ENCODE data around the gene ZBTB38. TPM values are rescaled to one million over a fixed set of nuclear protein-coding genes. Genes with fewer than 3 reads are reported as not detected.

Gene ZBTB38
- total RNA-seq, 1 experiment from 2014 or later = 12.3 TPM

DNA sequence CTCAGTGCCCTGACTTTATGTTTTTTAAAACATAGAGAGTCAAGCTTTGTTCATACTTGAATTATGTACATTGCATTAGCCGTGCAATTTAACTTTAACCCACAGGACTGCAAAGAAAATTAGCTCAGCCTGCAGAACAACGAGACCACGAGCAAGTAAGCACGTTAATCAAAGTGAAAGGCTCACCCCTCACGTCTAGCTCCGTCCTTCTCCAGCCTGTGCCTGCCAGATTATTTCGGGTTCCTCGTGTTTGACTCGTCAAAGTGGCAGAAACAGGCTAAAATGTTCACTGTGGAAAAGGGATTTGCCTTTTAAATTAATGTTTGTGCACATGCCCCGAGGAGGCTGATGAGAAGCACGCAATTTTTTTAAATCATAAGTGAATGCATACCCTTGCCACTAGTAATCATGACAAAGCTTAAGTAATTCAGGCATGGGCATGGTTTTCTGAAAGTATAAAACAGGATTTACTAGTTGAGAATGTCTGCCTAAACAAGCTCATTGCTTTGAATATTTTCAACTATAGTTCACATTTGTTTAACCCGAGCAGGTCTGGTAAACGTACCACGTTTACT lies 15.3 kb downstream of the ZBTB38 start:
- Mint-ChIP-seq H3K36me3 (peaks cover under 1% of the 10 kb centered on the region; the same call in 1 of the 2 replicates), H3K27me3 (ENCODE audit: low read depth) (no peaks in the 10 kb centered on the region), H3K9me3 (peaks cover 4% of the 10 kb centered on the region), H3K27ac (no peak overlapping the region), H3K4me3 (no peak overlapping the region), H3K4me1 (peaks cover 29% of the 10 kb centered on the region)
- DNase-seq (ENCODE audit: low spot score) (no peak), ATAC-seq (no peak)
- CTCF ChIA-PET = interaction anchor here (1.0 to 3.4 kb wide), 4 partner anchors 14 to 72 kb away, joined by 3 to 11 read pairs (median 4); no protein-coding TSS in a partner anchor
- TF ChIP-seq, protein P1, sequence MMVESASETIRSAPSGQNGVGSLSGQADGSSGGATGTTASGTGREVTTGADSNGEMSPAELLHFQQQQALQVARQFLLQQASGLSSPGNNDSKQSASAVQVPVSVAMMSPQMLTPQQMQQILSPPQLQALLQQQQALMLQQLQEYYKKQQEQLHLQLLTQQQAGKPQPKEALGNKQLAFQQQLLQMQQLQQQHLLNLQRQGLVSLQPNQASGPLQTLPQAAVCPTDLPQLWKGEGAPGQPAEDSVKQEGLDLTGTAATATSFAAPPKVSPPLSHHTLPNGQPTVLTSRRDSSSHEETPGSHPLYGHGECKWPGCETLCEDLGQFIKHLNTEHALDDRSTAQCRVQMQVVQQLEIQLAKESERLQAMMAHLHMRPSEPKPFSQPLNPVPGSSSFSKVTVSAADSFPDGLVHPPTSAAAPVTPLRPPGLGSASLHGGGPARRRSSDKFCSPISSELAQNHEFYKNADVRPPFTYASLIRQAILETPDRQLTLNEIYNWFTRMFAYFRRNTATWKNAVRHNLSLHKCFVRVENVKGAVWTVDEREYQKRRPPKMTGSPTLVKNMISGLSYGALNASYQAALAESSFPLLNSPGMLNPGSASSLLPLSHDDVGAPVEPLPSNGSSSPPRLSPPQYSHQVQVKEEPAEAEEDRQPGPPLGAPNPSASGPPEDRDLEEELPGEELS (CRISPR knock-in tag; IDR thresholded peaks at IDR 0.05) = no peak
- no peak for TF ChIP-seq ATF3 (CRISPR knock-in tag; conservative IDR thresholded peaks at IDR 0.05)
- no peak for TF ChIP-seq GTF2I (CRISPR knock-in tag; conservative IDR thresholded peaks at IDR 0.05)
- TF ChIP-seq FOXK1 (CRISPR knock-in tag; IDR thresholded peaks at IDR 0.05) = no peak
- no peak for TF ChIP-seq USF1 (CRISPR knock-in tag; IDR thresholded peaks at IDR 0.05)
- TF ChIP-seq ATF6 (CRISPR knock-in tag; IDR thresholded peaks at IDR 0.05) = no peak
- no peak for TF ChIP-seq SMAD3 (CRISPR knock-in tag; IDR thresholded peaks at IDR 0.05; ENCODE audit: borderline replicate concordance)
- no peak for TF ChIP-seq TCF7 (CRISPR knock-in tag; IDR thresholded peaks at IDR 0.05; ENCODE audit: low read depth)
- TF ChIP-seq ZBTB43 (CRISPR knock-in tag; IDR thresholded peaks at IDR 0.05) = no peak
- no peak for TF ChIP-seq FOXP1 (CRISPR knock-in tag; IDR thresholded peaks at IDR 0.05; ENCODE audit: borderline replicate concordance)
- TF ChIP-seq, protein P2, sequence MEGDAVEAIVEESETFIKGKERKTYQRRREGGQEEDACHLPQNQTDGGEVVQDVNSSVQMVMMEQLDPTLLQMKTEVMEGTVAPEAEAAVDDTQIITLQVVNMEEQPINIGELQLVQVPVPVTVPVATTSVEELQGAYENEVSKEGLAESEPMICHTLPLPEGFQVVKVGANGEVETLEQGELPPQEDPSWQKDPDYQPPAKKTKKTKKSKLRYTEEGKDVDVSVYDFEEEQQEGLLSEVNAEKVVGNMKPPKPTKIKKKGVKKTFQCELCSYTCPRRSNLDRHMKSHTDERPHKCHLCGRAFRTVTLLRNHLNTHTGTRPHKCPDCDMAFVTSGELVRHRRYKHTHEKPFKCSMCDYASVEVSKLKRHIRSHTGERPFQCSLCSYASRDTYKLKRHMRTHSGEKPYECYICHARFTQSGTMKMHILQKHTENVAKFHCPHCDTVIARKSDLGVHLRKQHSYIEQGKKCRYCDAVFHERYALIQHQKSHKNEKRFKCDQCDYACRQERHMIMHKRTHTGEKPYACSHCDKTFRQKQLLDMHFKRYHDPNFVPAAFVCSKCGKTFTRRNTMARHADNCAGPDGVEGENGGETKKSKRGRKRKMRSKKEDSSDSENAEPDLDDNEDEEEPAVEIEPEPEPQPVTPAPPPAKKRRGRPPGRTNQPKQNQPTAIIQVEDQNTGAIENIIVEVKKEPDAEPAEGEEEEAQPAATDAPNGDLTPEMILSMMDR (IDR thresholded peaks at IDR 0.05) = no peak
- TF ChIP-seq, protein P3, sequence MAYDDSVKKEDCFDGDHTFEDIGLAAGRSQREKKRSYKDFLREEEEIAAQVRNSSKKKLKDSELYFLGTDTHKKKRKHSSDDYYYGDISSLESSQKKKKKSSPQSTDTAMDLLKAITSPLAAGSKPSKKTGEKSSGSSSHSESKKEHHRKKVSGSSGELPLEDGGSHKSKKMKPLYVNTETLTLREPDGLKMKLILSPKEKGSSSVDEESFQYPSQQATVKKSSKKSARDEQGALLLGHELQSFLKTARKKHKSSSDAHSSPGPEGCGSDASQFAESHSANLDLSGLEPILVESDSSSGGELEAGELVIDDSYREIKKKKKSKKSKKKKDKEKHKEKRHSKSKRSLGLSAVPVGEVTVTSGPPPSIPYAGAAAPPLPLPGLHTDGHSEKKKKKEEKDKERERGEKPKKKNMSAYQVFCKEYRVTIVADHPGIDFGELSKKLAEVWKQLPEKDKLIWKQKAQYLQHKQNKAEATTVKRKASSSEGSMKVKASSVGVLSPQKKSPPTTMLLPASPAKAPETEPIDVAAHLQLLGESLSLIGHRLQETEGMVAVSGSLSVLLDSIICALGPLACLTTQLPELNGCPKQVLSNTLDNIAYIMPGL (CRISPR knock-in tag; IDR thresholded peaks at IDR 0.05) = no peak
- TF ChIP-seq RORB (CRISPR knock-in tag; IDR thresholded peaks at IDR 0.05) = no peak
- no peak for TF ChIP-seq GABPB1 (CRISPR knock-in tag; IDR thresholded peaks at IDR 0.05)
- no peak for TF ChIP-seq RELA (CRISPR knock-in tag; IDR thresholded peaks at IDR 0.05; ENCODE audit: borderline replicate concordance)
- TF ChIP-seq, protein P4, sequence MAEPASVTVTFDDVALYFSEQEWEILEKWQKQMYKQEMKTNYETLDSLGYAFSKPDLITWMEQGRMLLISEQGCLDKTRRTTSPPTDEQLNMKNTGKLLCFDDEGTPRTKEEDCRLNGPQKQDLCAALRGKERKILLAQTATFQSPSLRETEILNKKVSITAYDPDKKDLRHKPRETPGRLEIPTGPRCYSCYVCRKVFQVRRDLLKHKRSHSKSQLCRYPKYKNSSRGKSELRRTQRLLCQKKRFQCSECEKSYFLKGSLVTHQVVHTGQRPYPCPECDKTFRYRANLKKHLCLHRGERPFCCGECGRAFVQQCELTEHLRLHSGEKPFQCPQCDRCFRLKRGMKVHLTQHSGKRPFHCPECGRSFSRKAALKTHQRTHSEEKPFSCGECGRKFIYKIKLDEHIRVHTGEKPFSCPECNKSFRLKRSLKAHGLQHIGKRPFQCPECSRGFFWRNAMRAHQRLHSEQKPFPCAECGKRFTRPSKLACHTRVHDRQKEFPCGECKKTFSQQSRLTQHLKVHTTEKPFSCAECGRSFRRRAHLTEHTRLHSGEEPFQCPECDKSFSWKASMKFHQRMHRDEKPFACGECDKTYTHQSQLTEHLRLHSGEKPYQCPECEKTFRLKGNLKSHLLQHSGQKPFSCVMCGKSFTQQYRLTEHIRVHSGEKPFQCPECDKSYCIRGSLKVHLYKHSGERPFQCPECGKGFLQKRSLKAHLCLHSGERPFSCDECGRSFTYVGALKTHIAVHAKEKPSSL (CRISPR knock-in tag; conservative IDR thresholded peaks at IDR 0.05) = no peak
- TF ChIP-seq NFE2L1 (CRISPR knock-in tag; IDR thresholded peaks at IDR 0.05) = no peak
- no peak for TF ChIP-seq IRF1 (CRISPR knock-in tag; IDR thresholded peaks at IDR 0.05)
- POLR2A ChIA-PET = no interaction called here
